Measurements from ENCODE around the gene BCO2.

BCO2 gene

DNA sequence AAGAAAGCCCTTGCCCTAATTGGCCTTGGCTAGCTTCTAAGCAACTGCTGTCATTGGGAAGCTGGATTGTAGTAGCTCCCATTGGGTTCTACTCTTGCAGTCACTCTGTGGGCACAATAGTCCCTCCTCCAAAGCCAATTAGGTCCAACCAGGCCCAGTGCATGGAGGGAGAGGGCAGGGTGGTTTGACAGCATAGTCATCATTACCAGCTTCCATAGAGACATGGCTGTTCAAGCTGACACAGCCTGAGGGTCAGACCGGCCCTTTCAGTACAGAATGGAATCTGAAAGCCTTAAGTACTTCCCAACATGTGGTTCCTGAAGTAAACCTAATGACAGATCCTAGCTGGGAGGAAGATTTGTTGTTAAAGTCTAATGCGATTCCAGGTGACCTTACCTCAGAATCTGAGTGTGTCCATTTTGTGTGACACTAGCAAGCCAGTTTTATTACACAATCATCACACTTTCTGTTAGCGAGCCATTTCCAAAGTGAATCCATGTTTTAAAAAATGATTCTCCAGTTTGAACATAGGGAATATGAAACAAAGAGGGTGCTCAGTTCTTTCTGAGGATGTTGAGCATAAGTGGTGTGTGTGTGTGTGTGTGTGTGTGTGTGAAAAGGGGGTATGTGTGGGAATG lies 78.4 kb downstream of the BCO2 start:
- H3K9ac ChIP-seq, result no peak overlapping the region
- H3K4me2 ChIP-seq, result no peak overlapping the region
- no peak overlapping the region for H3K27ac ChIP-seq
- no peaks in the 10 kb centered on the region for H3K79me2 ChIP-seq (ENCODE audit: insufficient read depth, low read depth)
- H3K4me1 ChIP-seq (ENCODE audit: low read depth, poor library complexity, severe bottlenecking), result no peaks in the 10 kb centered on the region
- H3K36me3 ChIP-seq (ENCODE audit: insufficient read depth), result no peaks in the 10 kb centered on the region
- TF ChIP-seq, protein P1, sequence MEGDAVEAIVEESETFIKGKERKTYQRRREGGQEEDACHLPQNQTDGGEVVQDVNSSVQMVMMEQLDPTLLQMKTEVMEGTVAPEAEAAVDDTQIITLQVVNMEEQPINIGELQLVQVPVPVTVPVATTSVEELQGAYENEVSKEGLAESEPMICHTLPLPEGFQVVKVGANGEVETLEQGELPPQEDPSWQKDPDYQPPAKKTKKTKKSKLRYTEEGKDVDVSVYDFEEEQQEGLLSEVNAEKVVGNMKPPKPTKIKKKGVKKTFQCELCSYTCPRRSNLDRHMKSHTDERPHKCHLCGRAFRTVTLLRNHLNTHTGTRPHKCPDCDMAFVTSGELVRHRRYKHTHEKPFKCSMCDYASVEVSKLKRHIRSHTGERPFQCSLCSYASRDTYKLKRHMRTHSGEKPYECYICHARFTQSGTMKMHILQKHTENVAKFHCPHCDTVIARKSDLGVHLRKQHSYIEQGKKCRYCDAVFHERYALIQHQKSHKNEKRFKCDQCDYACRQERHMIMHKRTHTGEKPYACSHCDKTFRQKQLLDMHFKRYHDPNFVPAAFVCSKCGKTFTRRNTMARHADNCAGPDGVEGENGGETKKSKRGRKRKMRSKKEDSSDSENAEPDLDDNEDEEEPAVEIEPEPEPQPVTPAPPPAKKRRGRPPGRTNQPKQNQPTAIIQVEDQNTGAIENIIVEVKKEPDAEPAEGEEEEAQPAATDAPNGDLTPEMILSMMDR (conservative IDR thresholded peaks at IDR 0.05; ENCODE audit: low read depth, low read length), result no peak
- no peaks in the 10 kb centered on the region for H3K27me3 ChIP-seq (ENCODE audit: insufficient read depth, low read depth)
- H3K4me3 ChIP-seq (IDR thresholded peaks at IDR 0.05; ENCODE audit: insufficient read depth, low read depth, low read length), result no peak overlapping the region
- no peaks in the 10 kb centered on the region for H4K20me1 ChIP-seq (ENCODE audit: insufficient read depth)
- H2AFZ ChIP-seq (ENCODE audit: low read depth), result no peak overlapping the region

DNA sequence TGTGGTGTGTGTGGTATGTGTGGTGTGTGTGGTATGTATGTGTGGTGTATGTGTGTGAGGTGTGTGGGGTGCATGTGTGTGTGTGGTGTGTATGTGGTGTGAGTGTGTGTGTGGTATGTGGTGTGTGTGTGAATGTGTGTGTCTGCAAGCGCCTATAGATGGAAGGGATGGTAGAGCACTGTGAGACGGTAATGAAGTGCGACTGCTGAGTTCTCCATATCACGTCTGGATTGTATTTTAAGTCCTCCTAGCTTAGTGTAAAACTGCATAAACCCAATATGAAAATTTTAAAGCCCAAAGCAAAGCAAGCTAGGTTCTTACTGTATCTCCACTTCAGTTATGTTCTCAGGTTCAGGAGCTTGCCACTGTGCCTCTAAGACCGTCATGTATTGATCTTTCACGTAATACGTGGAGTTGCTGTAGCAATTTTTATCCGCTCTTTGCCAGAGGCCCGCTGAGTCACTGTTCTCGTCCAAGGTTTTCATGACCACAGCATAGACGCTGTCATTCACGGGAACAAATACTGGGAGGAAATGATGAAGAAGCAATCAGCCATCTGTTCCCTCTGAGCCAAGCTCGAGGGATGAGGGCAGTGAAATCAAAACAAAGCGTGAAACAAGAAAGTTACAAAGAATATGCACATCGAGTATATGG lies 79.9 kb downstream of the BCO2 start:
- H3K36me3 ChIP-seq (ENCODE audit: insufficient read depth), result no peaks in the 10 kb centered on the region
- H3K4me1 ChIP-seq (ENCODE audit: low read depth, poor library complexity, severe bottlenecking), result no peaks in the 10 kb centered on the region
- no peak overlapping the region for H3K4me2 ChIP-seq
- H3K79me2 ChIP-seq (ENCODE audit: insufficient read depth, low read depth), result no peaks in the 10 kb centered on the region
- H3K27me3 ChIP-seq (ENCODE audit: insufficient read depth, low read depth), result no peaks in the 10 kb centered on the region
- TF ChIP-seq, protein P1 (conservative IDR thresholded peaks at IDR 0.05; ENCODE audit: low read depth, low read length), result no peak
- H3K27ac ChIP-seq, result no peak overlapping the region
- no peaks in the 10 kb centered on the region for H4K20me1 ChIP-seq (ENCODE audit: insufficient read depth)
- no peak overlapping the region for H3K4me3 ChIP-seq (IDR thresholded peaks at IDR 0.05; ENCODE audit: insufficient read depth, low read depth, low read length)
- H2AFZ ChIP-seq (ENCODE audit: low read depth), result no peak overlapping the region
- H3K9ac ChIP-seq, result no peak overlapping the region

DNA sequence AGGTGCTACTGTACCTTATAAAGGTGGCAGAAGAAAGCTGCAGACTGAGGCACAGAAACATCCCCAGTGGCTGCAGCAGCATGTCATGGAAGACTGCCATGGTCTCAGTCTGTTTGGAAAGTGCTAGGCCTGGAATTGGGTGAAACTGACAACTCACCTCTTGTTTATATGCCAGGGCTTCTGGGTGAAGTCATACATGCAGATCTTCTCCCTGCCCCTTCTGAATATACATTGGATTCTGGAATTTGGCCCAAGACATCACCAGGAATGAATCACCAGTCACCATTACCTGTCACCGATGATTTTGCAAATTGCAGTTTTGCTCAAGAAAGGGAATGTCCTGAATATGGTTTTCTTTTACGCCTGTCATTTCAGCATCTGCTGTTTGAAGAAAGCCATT lies 85.2 kb downstream of the BCO2 start, which contains the start of gene PLET1:
TSS of gene PLET1 (minus strand) at position 371 of the 400 bp plus-strand sequence. CDS start at position 100, 271 bp downstream.
- H3K27me3 ChIP-seq (ENCODE audit: insufficient read depth, low read depth), result no peaks in the 10 kb centered on the region
- H3K4me3 ChIP-seq (IDR thresholded peaks at IDR 0.05; ENCODE audit: insufficient read depth, low read depth, low read length), result no peak within 1 kb of the TSS
- H3K36me3 ChIP-seq (ENCODE audit: insufficient read depth), result no peaks in the 10 kb centered on the region
- no peak within 1 kb of the TSS for H3K4me2 ChIP-seq
- H3K27ac ChIP-seq, result no peak within 1 kb of the TSS
- no peaks in the 10 kb centered on the region for H3K4me1 ChIP-seq (ENCODE audit: low read depth, poor library complexity, severe bottlenecking)
- H3K79me2 ChIP-seq (ENCODE audit: insufficient read depth, low read depth), result no peaks in the 10 kb centered on the region
- no peaks in the 10 kb centered on the region for H4K20me1 ChIP-seq (ENCODE audit: insufficient read depth)
- H2AFZ ChIP-seq (ENCODE audit: low read depth), result no peak within 1 kb of the TSS
- TF ChIP-seq, protein P1 (conservative IDR thresholded peaks at IDR 0.05; ENCODE audit: low read depth, low read length), result no peak
- H3K9ac ChIP-seq, result no peak within 1 kb of the TSS

DNA sequence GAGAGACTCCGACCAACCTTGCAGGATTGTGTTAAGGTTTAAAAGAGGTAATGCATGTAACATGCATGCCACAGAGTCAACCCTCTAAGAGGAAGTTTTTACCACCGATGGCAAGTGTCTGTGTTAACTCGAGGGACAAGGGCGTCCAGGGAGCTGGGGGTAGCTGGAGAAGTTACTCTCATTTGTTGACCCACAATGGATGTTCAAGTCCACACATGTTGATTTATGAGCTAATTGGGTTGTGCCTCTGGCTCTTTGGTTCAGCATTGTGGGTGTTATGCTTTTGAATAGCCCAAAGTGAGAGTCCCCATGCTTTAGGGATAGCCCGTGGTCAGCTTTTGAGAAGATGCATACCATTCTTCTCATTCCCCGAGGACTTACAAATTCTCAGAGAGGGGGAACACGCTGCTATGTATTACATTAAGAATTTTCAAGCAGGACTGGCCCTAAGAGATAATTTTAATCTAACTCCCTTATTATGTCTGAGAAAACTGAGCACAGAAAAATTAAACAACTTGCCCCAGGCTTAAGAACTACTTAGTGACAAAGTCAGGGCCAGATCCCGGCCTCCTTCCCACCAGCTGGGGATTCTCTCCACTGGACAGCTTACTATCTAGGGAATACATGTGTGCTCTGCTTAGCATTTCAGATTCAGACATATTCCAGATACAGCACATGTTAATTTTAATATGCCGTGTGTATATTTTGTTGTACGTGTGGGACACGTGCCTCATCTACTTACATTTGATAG lies 90.5 kb downstream of the BCO2 start:
- Histone ChIP-seq H3K27ac (no peak overlapping the region), H3K4me3 (IDR thresholded peaks at IDR 0.05; ENCODE audit: insufficient read depth, low read depth, low read length) (no peak overlapping the region), H3K4me2 (no peak overlapping the region), H3K27me3 (ENCODE audit: insufficient read depth, low read depth) (no peaks in the 10 kb centered on the region), H4K20me1 (ENCODE audit: insufficient read depth) (no peaks in the 10 kb centered on the region), H3K4me1 (ENCODE audit: low read depth, poor library complexity, severe bottlenecking) (no peaks in the 10 kb centered on the region), H3K79me2 (ENCODE audit: insufficient read depth, low read depth) (no peaks in the 10 kb centered on the region), H2AFZ (ENCODE audit: low read depth) (no peak overlapping the region), H3K36me3 (ENCODE audit: insufficient read depth) (no peaks in the 10 kb centered on the region), H3K9ac (no peak overlapping the region)
- TF ChIP-seq, protein P1 (conservative IDR thresholded peaks at IDR 0.05; ENCODE audit: low read depth, low read length), result no peak

Measured in KMS-11 (cell line).